HT1080 (cell line): Measurements from ENCODE around the gene ALX4. TPM values are rescaled to one million over a fixed set of nuclear protein-coding genes. Genes with fewer than 3 reads are reported as not detected.

Source experiments
- DNase-seq: peaks from one replicate; pipeline ENCODE4 v3.0.0-alpha.2; 2015; ENCODE audit warnings: low read depth
- total RNA-seq: library from RNA; depleted of rRNA; stranded (reverse); fragments of >200 nt; shearing (Covaris generic); gene quantifications from 2 replicates; pipeline ENCODE4 v1.2.3, GENCODE V29; 2014

ALX4 gene
- total RNA-seq, 1 experiment from 2014 or later, result not detected

GRCh38 chr11:44301564-44302271 is 8.2 kb downstream of the ALX4 start:
- peak; percentile 58 for DNase-seq

- DNase-seq, result no peak
These were observed 8.9 kb downstream of the ALX4 start for GRCh38 chr11:44300844-44301563.

- DNase-seq, result no peak
These were observed 11.1 kb downstream of the ALX4 start for GRCh38 chr11:44298862-44299261.

GRCh38 chr11:44290208-44290607 is 19.7 kb downstream of the ALX4 start:
- DNase-seq, result no peak

- no peak for DNase-seq
These were observed 21.8 kb downstream of the ALX4 start for GRCh38 chr11:44288133-44288526.

- no peak for DNase-seq
These were observed 23.0 kb downstream of the ALX4 start for GRCh38 chr11:44286911-44287310.

- DNase-seq, result peak; percentile 41
These were observed 23.6 kb downstream of the ALX4 start for GRCh38 chr11:44286268-44286880.

GRCh38 chr11:44285756-44286155 is 24.2 kb downstream of the ALX4 start:
- DNase-seq, result no peak

- no peak for DNase-seq
These were observed 27.3 kb downstream of the ALX4 start for GRCh38 chr11:44282620-44283019.

GRCh38 chr11:44281151-44281550 is 28.8 kb downstream of the ALX4 start:
- DNase-seq, result no peak

GRCh38 chr11:44280257-44280656 is 29.7 kb downstream of the ALX4 start:
- DNase-seq, result no peak

GRCh38 chr11:44279483-44279882 is 30.5 kb downstream of the ALX4 start:
- no peak for DNase-seq

- DNase-seq, result no peak
These were observed 32.5 kb downstream of the ALX4 start for GRCh38 chr11:44277196-44278090.

- DNase-seq, result no peak
These were observed 33.9 kb downstream of the ALX4 start for GRCh38 chr11:44275961-44276550.

GRCh38 chr11:44275241-44275640 is 34.7 kb downstream of the ALX4 start:
- no peak for DNase-seq

- DNase-seq, result no peak
These were observed 35.5 kb downstream of the ALX4 start for GRCh38 chr11:44274404-44274803.

- DNase-seq, result no peak
These were observed 38.7 kb downstream of the ALX4 start for GRCh38 chr11:44271286-44271685.

- no peak for DNase-seq
These were observed 39.3 kb downstream of the ALX4 start for GRCh38 chr11:44270403-44271273.

GRCh38 chr11:44269369-44270351 is 40.3 kb downstream of the ALX4 start:
- DNase-seq, result peak; percentile 79
